HepG2 (cell line): ENCODE results near the gene OPA3. TPM values are rescaled to one million over a fixed set of nuclear protein-coding genes. Genes with fewer than 3 reads are reported as not detected.

Experiments
- AGO1 ChIP-seq: fragments of 200-400 bp; formaldehyde crosslinking; IDR thresholded peaks from 2 replicates; pipeline ENCODE4 v1.6.1; 2017; ENCODE audit warnings: mild to moderate bottlenecking, low read depth, low read length, moderate library complexity; ENCODE audit not compliant: poor library complexity, severe bottlenecking
- AKAP8 ChIP-seq: sonication (generic); formaldehyde crosslinking; IDR thresholded peaks from 2 replicates; pipeline ENCODE4 v1.5.1; 2020; ENCODE audit warnings: mild to moderate bottlenecking, missing genetic modification reagents
- ATF7 ChIP-seq, 2 experiments: fragments of 450-650 bp in 1 of 2; sonication (generic) in 1 of 2; formaldehyde crosslinking in 1 of 2; IDR thresholded peaks; 2 replicates each; pipeline versions ENCODE4 v1.4.0 to v1.6.1; 2016 to 2020; ENCODE audit warnings: antibody characterized with exemption in 1 of 2, mild to moderate bottlenecking in 1 of 2, missing genetic modification reagents in 1 of 2
- CC2D1A ChIP-seq: sonication (generic); formaldehyde crosslinking; IDR thresholded peaks from 2 replicates; pipeline ENCODE4 v1.8.1; 2023; ENCODE audit warnings: mild to moderate bottlenecking, missing genetic modification reagents
- DPF2 ChIP-seq: sonication (generic); formaldehyde crosslinking; IDR thresholded peaks from 2 replicates; pipeline ENCODE4 v1.4.0; 2020; ENCODE audit warnings: mild to moderate bottlenecking, low read depth, missing genetic modification reagents, borderline replicate concordance
- MEIS1 ChIP-seq: sonication (generic); formaldehyde crosslinking; IDR thresholded peaks from 2 replicates; pipeline ENCODE4 v1.9.0; 2021; ENCODE audit warnings: mild to moderate bottlenecking, missing genetic modification reagents, moderate library complexity, borderline replicate concordance
- MYC ChIP-seq: sonication (generic); formaldehyde crosslinking; IDR thresholded peaks from 2 replicates; pipeline ENCODE4 v1.9.0; 2021; ENCODE audit warnings: missing genetic modification reagents, borderline replicate concordance
- NFYC ChIP-seq: IDR thresholded peaks from 2 replicates; pipeline ENCODE4 v1.6.1; 2016; ENCODE audit warnings: missing genetic modification reagents, missing compliant biosample characterization
- PAF1 ChIP-seq: IDR thresholded peaks from 2 replicates; pipeline ENCODE4 v1.6.1; 2016; ENCODE audit warnings: missing genetic modification reagents, missing compliant biosample characterization
- PCBP1 ChIP-seq: fragments of 200-400 bp; formaldehyde crosslinking; IDR thresholded peaks from 2 replicates; pipeline ENCODE4 v1.6.1; 2017; ENCODE audit warnings: mild to moderate bottlenecking, low read depth, low read length, borderline replicate concordance
- U2AF1 ChIP-seq: fragments of 200-400 bp; formaldehyde crosslinking; optimal IDR thresholded peaks from 2 replicates; pipeline ENCODE3; 2017; ENCODE audit warnings: mild to moderate bottlenecking, low read depth, low read length
- XBP1 ChIP-seq: sonication (generic); formaldehyde crosslinking; IDR thresholded peaks from 2 replicates; pipeline ENCODE4 v1.5.0; 2020; ENCODE audit warnings: missing genetic modification reagents
- ZFYVE20 ChIP-seq: sonication (generic); formaldehyde crosslinking; IDR thresholded peaks from 2 replicates; pipeline ENCODE4 v1.8.0; 2023; ENCODE audit warnings: low read depth, mild to moderate bottlenecking, moderate library complexity, missing genetic modification reagents, borderline replicate concordance
- ZNF10 ChIP-seq: sonication (generic); formaldehyde crosslinking; IDR thresholded peaks from 2 replicates; pipeline ENCODE4 v1.4.0; 2020; ENCODE audit warnings: mild to moderate bottlenecking, low read depth, missing genetic modification reagents, borderline replicate concordance
- ZNF24 ChIP-seq: fragments of 450-650 bp; IDR thresholded peaks from 2 replicates; pipeline ENCODE4 v1.6.1; 2017; ENCODE audit warnings: antibody characterized with exemption, mild to moderate bottlenecking
- ZNF510 ChIP-seq: sonication (generic); formaldehyde crosslinking; IDR thresholded peaks from 2 replicates; pipeline ENCODE4 v1.4.0; 2020; ENCODE audit warnings: low read depth, mild to moderate bottlenecking, missing genetic modification reagents
- ZNF678 ChIP-seq: sonication (generic); formaldehyde crosslinking; IDR thresholded peaks from 2 replicates; pipeline ENCODE4 v1.4.0; 2020; ENCODE audit warnings: mild to moderate bottlenecking, missing genetic modification reagents
- ZNF709 ChIP-seq: sonication (generic); formaldehyde crosslinking; IDR thresholded peaks from 2 replicates; pipeline ENCODE4 v1.5.0; 2020; ENCODE audit warnings: mild to moderate bottlenecking, missing genetic modification reagents
- ZNF777 ChIP-seq: sonication (generic); formaldehyde crosslinking; IDR thresholded peaks from 2 replicates; pipeline ENCODE4 v1.4.0; 2020; ENCODE audit warnings: missing genetic modification reagents
- polyA plus RNA-seq, 8 experiments: library from polyadenylated mRNA; depleted of rRNA in 3 of 8; stranded (reverse) in 7 of 8; unstranded in 1 of 8; fragments of >200 nt; fragmentation: Illumina TruSeq in 4 of 8; extraction: Trizol in 4 of 8; gene quantifications; 2 replicates each; pipeline versions ENCODE4 v1.2.1 to v1.2.3, GENCODE V29; 2011 to 2016; ENCODE audit warnings: low read depth in 4 of 8, missing spikeins in 1 of 8, mixed read lengths in 1 of 8; ENCODE audit not compliant: insufficient read depth in 1 of 8
- total RNA-seq, 5 experiments: library from RNA; depleted of rRNA; stranded (reverse); fragments of >200 nt; fragmentation: Illumina TruSeq; extraction: Trizol; gene quantifications; 2 replicates each; pipeline ENCODE4 v1.2.3, GENCODE V29; 2016; ENCODE audit warnings: low read depth in 1 of 5
- TF ChIP-seq, protein P1 (sequence below): sonication (generic); formaldehyde crosslinking; IDR thresholded peaks from 2 replicates; pipeline ENCODE4 v1.8.1; 2023; ENCODE audit warnings: missing genetic modification reagents, mild to moderate bottlenecking, borderline replicate concordance
- TF ChIP-seq, protein P2 (sequence below): sonication (generic); formaldehyde crosslinking; IDR thresholded peaks from 2 replicates; pipeline ENCODE4 v1.4.0; 2020; ENCODE audit warnings: missing genetic modification reagents
- TF ChIP-seq, protein P3 (sequence below): sonication (generic); formaldehyde crosslinking; IDR thresholded peaks from 2 replicates; pipeline ENCODE4 v1.9.0; 2021; ENCODE audit warnings: missing genetic modification reagents, borderline replicate concordance
- TF ChIP-seq, protein P4 (sequence below): sonication (generic); formaldehyde crosslinking; IDR thresholded peaks from 2 replicates; pipeline ENCODE4 v1.5.0; 2020; ENCODE audit warnings: missing genetic modification reagents

Gene OPA3
- total and polyA plus RNA-seq, 2 of the 13 experiments (the other 11 are each of a cell fraction or from before 2014, with no cell fraction given), result 8.3 to 17.7 TPM

DNA sequence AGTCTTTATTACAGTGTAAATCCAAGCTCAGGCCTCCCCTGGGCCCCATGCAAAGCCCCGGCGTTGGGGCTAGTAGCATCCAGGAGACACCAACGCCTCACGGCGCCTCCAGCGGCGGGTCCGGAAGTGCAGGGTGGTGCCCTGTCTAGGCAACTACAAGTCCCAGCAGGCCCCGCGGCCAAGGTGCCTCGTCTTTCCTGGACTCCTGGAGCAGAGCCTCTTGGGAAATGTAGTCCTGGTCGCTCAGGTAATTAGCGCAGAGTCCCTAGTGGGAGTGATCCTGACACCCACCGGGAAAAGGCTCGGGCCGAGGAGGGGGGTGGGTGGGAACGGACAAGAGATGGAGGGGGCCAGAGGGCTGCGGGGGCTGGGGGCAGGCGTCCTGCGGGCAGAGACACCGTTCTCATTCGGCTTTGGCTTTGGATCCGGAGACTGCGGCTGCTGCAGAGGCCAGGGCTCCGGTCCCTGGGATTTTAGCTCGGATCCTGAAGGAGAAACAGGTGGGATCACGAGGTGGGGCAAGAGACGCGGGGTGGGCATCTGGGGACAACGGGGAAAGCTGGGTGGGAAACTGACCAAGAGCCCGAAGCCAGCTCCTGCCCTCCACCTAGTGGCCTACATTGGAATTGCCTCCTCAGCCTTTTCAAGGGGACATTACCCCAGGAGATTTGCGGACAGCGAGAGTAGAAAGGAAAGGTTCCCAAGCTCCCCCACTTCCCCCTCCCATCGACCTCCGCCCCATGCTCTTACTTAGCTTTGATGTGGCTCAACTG, 99.1 kb downstream of the OPA3 start (continued):
- TF ChIP-seq, protein P1, sequence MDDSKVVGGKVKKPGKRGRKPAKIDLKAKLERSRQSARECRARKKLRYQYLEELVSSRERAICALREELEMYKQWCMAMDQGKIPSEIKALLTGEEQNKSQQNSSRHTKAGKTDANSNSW, result no peak
- no peak for TF ChIP-seq AKAP8 (CRISPR knock-in tag)
- no peak for TF ChIP-seq ZNF709 (CRISPR knock-in tag)
- no peak for TF ChIP-seq AGO1
- no peak for TF ChIP-seq DPF2 (CRISPR knock-in tag)
- TF ChIP-seq PCBP1, result no peak
- no peak for TF ChIP-seq ATF7 (IDR thresholded peaks at IDR 0.05)
- no peak for TF ChIP-seq ATF7 (CRISPR knock-in tag; IDR thresholded peaks at IDR 0.05)
- TF ChIP-seq ZFYVE20 (CRISPR knock-in tag), result no peak
- TF ChIP-seq, protein P2, sequence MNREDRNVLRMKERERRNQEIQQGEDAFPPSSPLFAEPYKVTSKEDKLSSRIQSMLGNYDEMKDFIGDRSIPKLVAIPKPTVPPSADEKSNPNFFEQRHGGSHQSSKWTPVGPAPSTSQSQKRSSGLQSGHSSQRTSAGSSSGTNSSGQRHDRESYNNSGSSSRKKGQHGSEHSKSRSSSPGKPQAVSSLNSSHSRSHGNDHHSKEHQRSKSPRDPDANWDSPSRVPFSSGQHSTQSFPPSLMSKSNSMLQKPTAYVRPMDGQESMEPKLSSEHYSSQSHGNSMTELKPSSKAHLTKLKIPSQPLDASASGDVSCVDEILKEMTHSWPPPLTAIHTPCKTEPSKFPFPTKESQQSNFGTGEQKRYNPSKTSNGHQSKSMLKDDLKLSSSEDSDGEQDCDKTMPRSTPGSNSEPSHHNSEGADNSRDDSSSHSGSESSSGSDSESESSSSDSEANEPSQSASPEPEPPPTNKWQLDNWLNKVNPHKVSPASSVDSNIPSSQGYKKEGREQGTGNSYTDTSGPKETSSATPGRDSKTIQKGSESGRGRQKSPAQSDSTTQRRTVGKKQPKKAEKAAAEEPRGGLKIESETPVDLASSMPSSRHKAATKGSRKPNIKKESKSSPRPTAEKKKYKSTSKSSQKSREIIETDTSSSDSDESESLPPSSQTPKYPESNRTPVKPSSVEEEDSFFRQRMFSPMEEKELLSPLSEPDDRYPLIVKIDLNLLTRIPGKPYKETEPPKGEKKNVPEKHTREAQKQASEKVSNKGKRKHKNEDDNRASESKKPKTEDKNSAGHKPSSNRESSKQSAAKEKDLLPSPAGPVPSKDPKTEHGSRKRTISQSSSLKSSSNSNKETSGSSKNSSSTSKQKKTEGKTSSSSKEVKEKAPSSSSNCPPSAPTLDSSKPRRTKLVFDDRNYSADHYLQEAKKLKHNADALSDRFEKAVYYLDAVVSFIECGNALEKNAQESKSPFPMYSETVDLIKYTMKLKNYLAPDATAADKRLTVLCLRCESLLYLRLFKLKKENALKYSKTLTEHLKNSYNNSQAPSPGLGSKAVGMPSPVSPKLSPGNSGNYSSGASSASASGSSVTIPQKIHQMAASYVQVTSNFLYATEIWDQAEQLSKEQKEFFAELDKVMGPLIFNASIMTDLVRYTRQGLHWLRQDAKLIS (CRISPR knock-in tag), result no peak
- no peak for TF ChIP-seq XBP1
- no peak for TF ChIP-seq ZNF510 (CRISPR knock-in tag)
- no peak for TF ChIP-seq U2AF1
- TF ChIP-seq, protein P3, sequence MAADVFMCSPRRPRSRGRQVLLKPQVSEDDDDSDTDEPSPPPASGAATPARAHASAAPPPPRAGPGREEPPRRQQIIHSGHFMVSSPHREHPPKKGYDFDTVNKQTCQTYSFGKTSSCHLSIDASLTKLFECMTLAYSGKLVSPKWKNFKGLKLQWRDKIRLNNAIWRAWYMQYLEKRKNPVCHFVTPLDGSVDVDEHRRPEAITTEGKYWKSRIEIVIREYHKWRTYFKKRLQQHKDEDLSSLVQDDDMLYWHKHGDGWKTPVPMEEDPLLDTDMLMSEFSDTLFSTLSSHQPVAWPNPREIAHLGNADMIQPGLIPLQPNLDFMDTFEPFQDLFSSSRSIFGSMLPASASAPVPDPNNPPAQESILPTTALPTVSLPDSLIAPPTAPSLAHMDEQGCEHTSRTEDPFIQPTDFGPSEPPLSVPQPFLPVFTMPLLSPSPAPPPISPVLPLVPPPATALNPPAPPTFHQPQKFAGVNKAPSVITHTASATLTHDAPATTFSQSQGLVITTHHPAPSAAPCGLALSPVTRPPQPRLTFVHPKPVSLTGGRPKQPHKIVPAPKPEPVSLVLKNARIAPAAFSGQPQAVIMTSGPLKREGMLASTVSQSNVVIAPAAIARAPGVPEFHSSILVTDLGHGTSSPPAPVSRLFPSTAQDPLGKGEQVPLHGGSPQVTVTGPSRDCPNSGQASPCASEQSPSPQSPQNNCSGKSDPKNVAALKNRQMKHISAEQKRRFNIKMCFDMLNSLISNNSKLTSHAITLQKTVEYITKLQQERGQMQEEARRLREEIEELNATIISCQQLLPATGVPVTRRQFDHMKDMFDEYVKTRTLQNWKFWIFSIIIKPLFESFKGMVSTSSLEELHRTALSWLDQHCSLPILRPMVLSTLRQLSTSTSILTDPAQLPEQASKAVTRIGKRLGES (CRISPR knock-in tag), result no peak
- TF ChIP-seq, protein P4, sequence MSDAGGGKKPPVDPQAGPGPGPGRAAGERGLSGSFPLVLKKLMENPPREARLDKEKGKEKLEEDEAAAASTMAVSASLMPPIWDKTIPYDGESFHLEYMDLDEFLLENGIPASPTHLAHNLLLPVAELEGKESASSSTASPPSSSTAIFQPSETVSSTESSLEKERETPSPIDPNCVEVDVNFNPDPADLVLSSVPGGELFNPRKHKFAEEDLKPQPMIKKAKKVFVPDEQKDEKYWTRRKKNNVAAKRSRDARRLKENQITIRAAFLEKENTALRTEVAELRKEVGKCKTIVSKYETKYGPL (CRISPR knock-in tag), result no peak
- no peak for TF ChIP-seq PAF1 (CRISPR knock-in tag)
- no peak for TF ChIP-seq ZNF10
- no peak for TF ChIP-seq CC2D1A (CRISPR knock-in tag)
- no peak for TF ChIP-seq NFYC (CRISPR knock-in tag)
- no peak for TF ChIP-seq MEIS1 (CRISPR knock-in tag)
- no peak for TF ChIP-seq MYC (CRISPR knock-in tag)
- no peak for TF ChIP-seq ZNF777
- no peak for TF ChIP-seq ZNF24
- TF ChIP-seq ZNF678 (CRISPR knock-in tag), result no peak
